Measurements from ENCODE around the gene CDKN2AIPNL.
"Not testable (repeated sequence)": the region's sequence is repeated elsewhere in the genome, so short reads cannot be mapped to it uniquely, and the experiment has no call there.

The CDKN2AIPNL gene

GRCh38 chr5:134437847-134438581 lies 26.3 kb upstream of the CDKN2AIPNL start:
- no peak for DNase-seq

- no peak for DNase-seq
These were observed 25.7 kb upstream of the CDKN2AIPNL start for GRCh38 chr5:134437340-134437846.

GRCh38 chr5:134436523-134437339 lies 25.1 kb upstream of the CDKN2AIPNL start:
- peak; percentile 57 for DNase-seq

GRCh38 chr5:134435560-134435959 lies 23.9 kb upstream of the CDKN2AIPNL start:
- DNase-seq: no peak

DNA sequence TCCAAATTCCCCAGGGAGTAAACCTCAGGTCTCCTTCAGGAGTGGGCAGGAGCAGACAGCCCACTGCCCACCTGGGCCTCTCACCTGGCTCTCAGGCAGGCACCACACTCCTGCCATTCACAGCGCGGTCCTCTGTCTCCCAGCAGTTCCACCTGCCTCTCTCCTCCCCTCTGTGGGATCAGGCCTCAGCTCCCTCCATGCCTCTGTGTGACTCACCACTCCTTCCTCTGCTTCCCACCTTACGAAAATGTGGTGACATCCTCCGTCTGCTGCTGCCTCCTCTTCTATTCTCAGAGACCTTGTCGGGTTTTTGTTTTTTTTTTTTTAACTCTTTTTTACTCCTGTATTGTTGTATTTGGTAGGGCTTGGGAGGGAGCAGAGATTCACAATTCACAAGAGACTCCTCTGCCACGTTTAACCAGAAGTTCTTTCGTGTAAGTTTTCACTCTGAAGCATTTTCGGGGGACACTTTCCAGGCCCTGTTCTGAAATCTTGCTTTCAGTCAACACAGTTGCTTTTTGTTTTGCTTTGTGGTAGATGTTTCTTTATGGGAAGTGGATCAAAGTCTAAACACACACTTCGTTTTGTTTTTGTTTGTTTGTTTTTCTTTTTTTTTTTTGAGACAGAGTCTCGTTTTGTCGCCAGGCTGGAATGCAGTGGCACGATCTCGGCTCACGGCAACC lies 21.1 kb upstream of the CDKN2AIPNL start:
- no peak for DNase-seq

GRCh38 chr5:134432174-134432573 lies 20.5 kb upstream of the CDKN2AIPNL start:
- no peak for DNase-seq

GRCh38 chr5:134430001-134430569 lies 18.4 kb upstream of the CDKN2AIPNL start:
- no peak for DNase-seq

GRCh38 chr5:134427540-134428041 lies 15.9 kb upstream of the CDKN2AIPNL start:
- no peak for DNase-seq

DNA sequence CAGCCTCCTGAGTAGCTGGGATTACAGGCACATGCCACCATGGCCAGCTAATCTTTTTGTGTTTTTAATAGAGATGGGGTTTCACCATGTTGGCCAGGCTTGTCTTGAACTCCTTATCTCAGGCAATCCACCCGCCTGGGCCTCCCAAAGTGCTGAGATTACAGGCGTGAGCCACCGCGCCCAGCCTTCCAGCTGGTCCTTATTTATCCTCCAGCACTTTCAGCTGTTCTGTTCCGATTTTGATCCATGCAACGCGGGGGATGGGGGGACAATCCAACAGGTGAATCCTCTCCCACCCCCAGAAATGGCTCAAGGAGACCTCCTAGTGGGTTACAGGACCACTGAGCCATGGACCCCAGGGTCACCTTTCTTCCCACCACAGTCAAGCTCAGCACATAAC lies 14.7 kb upstream of the CDKN2AIPNL start:
- DNase-seq: no peak

DNA sequence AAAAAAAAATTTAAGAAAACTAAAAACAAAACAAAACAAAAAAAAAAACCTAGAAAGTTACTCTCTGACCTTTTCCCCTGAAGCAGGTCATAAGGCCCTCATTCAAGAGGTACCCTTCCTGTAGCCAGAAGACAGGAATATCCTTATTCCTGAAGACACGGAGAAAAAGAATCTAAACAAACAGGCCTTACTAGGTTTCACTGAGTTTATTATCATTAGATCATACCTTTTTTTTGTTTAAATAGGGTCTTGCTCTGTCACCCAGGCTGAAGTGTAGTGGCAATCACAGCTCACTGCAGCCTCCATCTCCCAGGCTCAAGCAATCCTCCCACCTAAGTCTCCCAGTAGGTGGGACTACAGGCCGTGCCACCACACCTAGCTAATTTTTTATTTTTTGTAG lies 11.7 kb upstream of the CDKN2AIPNL start:
- no peak for DNase-seq

GRCh38 chr5:134422791-134423365 lies 11.2 kb upstream of the CDKN2AIPNL start:
- DNase-seq: no peak

DNA sequence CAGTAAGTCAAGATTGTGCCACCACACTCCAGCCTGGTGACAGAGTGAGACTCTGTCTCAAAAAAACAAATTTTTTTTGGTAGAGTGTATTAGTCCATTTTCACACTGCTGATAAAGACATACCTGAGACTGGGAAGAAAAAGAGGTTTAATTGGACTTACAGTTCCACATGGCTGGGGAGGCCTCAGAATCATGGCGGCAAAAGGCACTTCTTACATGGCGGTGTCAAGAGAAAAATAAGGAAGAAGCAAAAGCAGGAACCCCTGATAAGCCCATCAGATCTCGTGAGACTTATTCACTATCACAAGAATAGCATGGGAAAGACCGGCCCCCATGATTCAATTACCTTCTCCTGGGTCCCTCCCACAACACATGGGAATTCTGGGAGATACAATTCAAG lies 9.4 kb upstream of the CDKN2AIPNL start:
- DNase-seq: not testable (repeated sequence)

DNA sequence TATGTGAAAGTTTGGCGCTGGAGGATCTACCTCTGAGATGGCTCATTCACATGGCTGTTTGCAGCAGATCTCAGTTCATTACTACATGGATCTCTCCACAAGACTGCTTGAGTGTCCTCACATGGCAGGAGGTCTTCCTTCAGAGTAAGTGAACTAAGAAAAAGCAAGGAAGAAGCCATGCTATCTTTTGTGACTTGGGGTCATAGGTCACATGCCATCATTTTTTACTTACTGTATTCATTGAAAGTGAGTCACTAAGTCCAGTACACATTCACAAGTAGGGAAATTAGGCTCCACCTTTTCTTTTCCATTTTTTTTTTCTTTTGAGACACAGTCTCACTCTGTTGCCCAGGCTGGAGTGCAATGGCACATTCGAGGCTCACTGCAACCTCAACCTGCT lies 8.7 kb upstream of the CDKN2AIPNL start:
- no peak for DNase-seq

- no peak for DNase-seq
These were observed 7.3 kb upstream of the CDKN2AIPNL start for GRCh38 chr5:134418958-134419357.

- DNase-seq: no peak
These were observed 6.0 kb upstream of the CDKN2AIPNL start for GRCh38 chr5:134417707-134418106.

DNA sequence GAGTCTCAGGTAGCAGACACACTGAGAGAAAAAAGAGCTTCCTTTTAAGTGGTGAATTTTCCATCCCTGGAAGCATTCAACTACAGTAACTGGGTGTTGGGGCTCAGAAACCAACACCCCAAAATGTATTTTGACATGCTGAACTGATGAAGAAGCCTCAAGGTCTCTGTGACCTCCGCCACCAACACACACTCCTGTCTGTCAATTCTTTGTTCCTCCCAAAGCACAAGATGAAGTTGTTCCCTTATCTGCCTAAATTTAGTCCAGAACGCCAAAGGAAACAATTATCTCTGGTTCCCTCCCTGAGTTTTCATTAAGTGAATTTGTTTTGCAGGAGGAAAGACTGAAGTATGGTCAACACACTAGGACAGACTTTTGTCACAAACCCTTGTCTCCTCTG lies 1.4 kb upstream of the CDKN2AIPNL start:
- no peak for DNase-seq

- no peak for DNase-seq
These were observed 494 bp downstream of the CDKN2AIPNL start for GRCh38 chr5:134411228-134411545.

GRCh38 chr5:134410822-134411221 lies 859 bp downstream of the CDKN2AIPNL start:
- no peak for DNase-seq

DNA sequence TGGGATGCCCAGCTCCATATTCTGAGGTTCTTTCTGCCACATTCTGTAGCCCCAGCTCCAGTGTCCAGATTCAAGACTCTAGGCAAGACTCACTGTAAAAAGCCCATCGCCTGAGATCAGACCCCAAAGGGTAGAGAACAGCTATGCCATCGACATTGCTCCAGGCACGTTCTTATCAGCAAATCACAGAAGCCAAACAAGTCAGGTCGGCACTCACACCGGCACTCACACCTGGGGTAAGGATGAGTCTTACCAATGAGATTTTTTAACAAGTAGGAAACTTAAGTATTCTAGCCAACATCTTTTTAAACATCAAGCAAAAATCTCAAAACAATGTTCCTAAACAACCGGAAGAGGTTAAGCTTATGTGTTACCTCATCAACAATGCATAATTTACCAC lies 2.4 kb downstream of the CDKN2AIPNL start:
- no peak for DNase-seq

- no peak for DNase-seq
These were observed 5.3 kb downstream of the CDKN2AIPNL start for GRCh38 chr5:134406390-134406789.

- no peak for DNase-seq
These were observed 7.7 kb downstream of the CDKN2AIPNL start for GRCh38 chr5:134403951-134404350.

DNA sequence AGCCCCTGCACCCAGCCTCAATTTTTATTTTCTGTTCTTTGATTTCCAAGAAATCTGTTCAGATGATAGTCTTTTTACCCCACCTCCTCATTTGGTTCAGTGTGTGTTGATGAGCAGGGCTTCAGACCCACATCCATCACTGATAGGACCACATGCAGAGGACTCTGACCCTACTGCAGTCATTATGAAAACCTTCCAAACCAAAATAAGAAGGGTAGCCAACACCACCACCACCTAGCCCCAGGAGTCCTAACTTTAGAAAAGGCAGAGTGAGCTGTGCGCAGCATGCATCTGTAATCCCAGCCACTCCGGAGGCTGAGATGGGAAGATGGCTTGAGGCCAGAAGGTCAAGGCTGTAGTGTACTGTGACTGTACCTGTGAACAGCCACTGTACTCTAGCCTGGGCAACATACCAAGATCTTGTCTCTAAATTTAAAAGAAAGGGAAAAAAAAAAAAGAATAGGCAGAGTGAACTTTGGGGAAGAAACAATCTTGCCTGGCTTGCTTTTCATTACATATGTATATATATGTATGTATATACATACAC lies 13.0 kb downstream of the CDKN2AIPNL start:
- DNase-seq: no peak
